DND-41 (cell line): Measurements from ENCODE around the gene CALY.

Experiments
- ATAC-seq: fragments of 200-7000 bp; cut with Tn5 transposase; 3 replicates; pipeline ENCODE4 v1.9.1; 2021; ENCODE audit warnings: low read depth; ENCODE audit not compliant: insufficient read depth
- DNase-seq: peaks from one replicate; pipeline ENCODE4 v3.0.0-alpha.2; 2020
- H2AFZ ChIP-seq: 2 replicates; pipeline ENCODE4 v1.6.0; 2012; ENCODE audit warnings: low read depth, low read length
- H3K27ac ChIP-seq: 2 replicates; pipeline ENCODE4 v1.5.1; 2012; ENCODE audit warnings: low read length, inconsistent platforms
- H3K27me3 ChIP-seq: fragments of 200-600 bp; sonication (generic); 2 replicates; pipeline ENCODE4 v1.6.0; 2012; ENCODE audit warnings: low read length, mild to moderate bottlenecking, inconsistent platforms; ENCODE audit not compliant: insufficient read depth, poor library complexity
- H3K36me3 ChIP-seq: 2 replicates; pipeline ENCODE4 v1.5.1; 2012; ENCODE audit warnings: low read length, inconsistent platforms; ENCODE audit not compliant: insufficient read depth
- H3K4me1 ChIP-seq: 2 replicates; pipeline ENCODE4 v1.5.1; 2012; ENCODE audit warnings: mild to moderate bottlenecking, low read length; ENCODE audit not compliant: insufficient read depth
- H3K4me2 ChIP-seq: 2 replicates; pipeline ENCODE4 v1.6.0; 2012; ENCODE audit warnings: mild to moderate bottlenecking, moderate library complexity, low read length, inconsistent platforms; ENCODE audit not compliant: insufficient read depth
- H3K4me3 ChIP-seq, 2 experiments: fragments of 200-600 bp in 1 of 2; shearing (Covaris generic) in 1 of 2; 2 replicates each; pipeline ENCODE4 v1.5.1; 2012 to 2016; ENCODE audit warnings: inconsistent platforms in 2 of 2, low read length in 2 of 2, mild to moderate bottlenecking in 2 of 2, low read depth in 1 of 2, moderate library complexity in 1 of 2
- H3K79me2 ChIP-seq: 2 replicates; pipeline ENCODE4 v1.6.0; 2012; ENCODE audit warnings: low read length, inconsistent platforms; ENCODE audit not compliant: insufficient read depth
- H3K9ac ChIP-seq: 2 replicates; pipeline ENCODE4 v1.6.0; 2012; ENCODE audit warnings: low read depth, mild to moderate bottlenecking, inconsistent platforms, low read length, moderate library complexity
- H3K9me3 ChIP-seq: 2 replicates; pipeline ENCODE4 v1.5.1; 2012; ENCODE audit warnings: low read length, moderate library complexity, mild to moderate bottlenecking, inconsistent platforms; ENCODE audit not compliant: insufficient read depth, severe bottlenecking
- H4K20me1 ChIP-seq: 2 replicates; pipeline ENCODE4 v1.6.0; 2012; ENCODE audit warnings: low read length; ENCODE audit not compliant: insufficient read depth
- CTCF ChIP-seq: IDR thresholded peaks from 2 replicates; pipeline ENCODE4 v1.5.1; 2012; ENCODE audit warnings: borderline replicate concordance, low read length, moderate library complexity, mild to moderate bottlenecking; ENCODE audit not compliant: poor library complexity, severe bottlenecking; ENCODE audit errors: extremely low read depth
- EZH2 ChIP-seq: IDR thresholded peaks from 3 replicates; pipeline ENCODE4 v1.6.1; 2012; ENCODE audit warnings: borderline replicate concordance, low read depth, mild to moderate bottlenecking, moderate library complexity, low read length, inconsistent platforms; ENCODE audit not compliant: severe bottlenecking

The CALY gene

DNA sequence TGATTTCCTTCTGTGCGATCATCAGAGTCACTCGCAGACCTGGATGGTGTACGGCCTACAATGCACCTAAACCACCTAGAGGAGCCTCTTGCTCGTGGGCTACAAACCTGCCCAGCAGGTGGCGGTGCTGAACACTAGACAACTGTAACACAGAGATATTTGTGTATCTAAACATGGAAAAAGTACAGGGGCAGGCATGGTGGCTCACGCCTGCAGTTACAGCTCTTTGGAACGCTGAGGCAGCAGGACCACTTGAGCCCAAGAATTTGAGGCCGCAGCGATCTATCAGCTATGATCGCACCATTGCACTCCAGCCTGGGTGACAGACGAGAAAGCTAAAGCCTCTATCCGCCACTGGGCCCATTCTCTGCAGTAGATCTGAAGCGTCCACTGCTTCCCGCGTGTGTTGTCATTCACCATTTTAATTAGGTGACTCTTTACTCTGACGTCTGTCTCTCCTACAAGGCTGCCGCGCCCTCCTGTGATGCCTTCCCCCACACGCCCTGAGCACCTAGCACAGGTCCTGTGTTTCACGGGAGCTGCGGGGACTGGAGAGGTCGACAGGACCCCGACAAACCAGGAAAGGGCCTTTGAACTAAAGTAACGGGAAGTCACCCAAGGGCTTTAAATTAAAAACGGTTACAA, 28.8 kb downstream of the CALY start:
- peak overlapping the region; percentile 97 for H3K9ac ChIP-seq
- peak; percentile 76 for DNase-seq
- peak overlapping the region; percentile 97 for H3K4me2 ChIP-seq
- H3K27me3 ChIP-seq, result no peaks in the 10 kb centered on the region
- H3K9me3 ChIP-seq, result no peaks in the 10 kb centered on the region
- H3K36me3 ChIP-seq, result peaks cover 41% of the 10 kb centered on the region
- H3K79me2 ChIP-seq, result peaks cover 59% of the 10 kb centered on the region
- H2AFZ ChIP-seq, result peak overlapping the region; percentile 97
- ATAC-seq, result peak; percentile 54
- H3K4me1 ChIP-seq, result peaks cover 31% of the 10 kb centered on the region
- H4K20me1 ChIP-seq, result peaks cover 64% of the 10 kb centered on the region
- peak; percentile 83 for TF ChIP-seq CTCF
- no peak for TF ChIP-seq EZH2
- H3K27ac ChIP-seq, result peak overlapping the region; percentile 98
- peak overlapping the region; percentile 91 to 97 for H3K4me3 ChIP-seq

- ATAC-seq, result no peak
- H3K4me2 ChIP-seq, result peak overlapping the region; percentile 97
- TF ChIP-seq EZH2 (no peak), CTCF (no peak)
- peak overlapping the region; percentile 97 for H3K9ac ChIP-seq
- peak overlapping the region; percentile 98; the same call in 1 of the 2 replicates for H3K27ac ChIP-seq
- no peak overlapping the region for H2AFZ ChIP-seq
- H3K27me3 ChIP-seq, result no peaks in the 10 kb centered on the region
- H3K36me3 ChIP-seq, result peaks cover 40% of the 10 kb centered on the region
- no peaks in the 10 kb centered on the region for H3K9me3 ChIP-seq
- peaks cover 73% of the 10 kb centered on the region for H4K20me1 ChIP-seq
- no peak for DNase-seq
- peaks cover 31% of the 10 kb centered on the region for H3K4me1 ChIP-seq
- H3K4me3 ChIP-seq, result peak overlapping the region in 1 of 2 experiments; percentile 91; a peak in 2 of 4 replicates
- H3K79me2 ChIP-seq, result peaks cover 65% of the 10 kb centered on the region
Measured at GRCh38 chr10:133306941-133307379, 29.7 kb downstream of the CALY start.

GRCh38 chr10:133306097-133306476, 30.6 kb downstream of the CALY start:
- peaks cover 34% of the 10 kb centered on the region for H3K36me3 ChIP-seq
- no peak overlapping the region for H3K27ac ChIP-seq
- ATAC-seq (no peak), DNase-seq (no peak)
- H2AFZ ChIP-seq, result no peak overlapping the region
- peaks cover 65% of the 10 kb centered on the region for H3K79me2 ChIP-seq
- no peak overlapping the region for H3K4me2 ChIP-seq
- no peak overlapping the region for H3K9ac ChIP-seq
- no peaks in the 10 kb centered on the region for H3K27me3 ChIP-seq
- TF ChIP-seq EZH2, result no peak
- TF ChIP-seq CTCF, result no peak
- H3K9me3 ChIP-seq, result no peaks in the 10 kb centered on the region
- H3K4me3 ChIP-seq, result no peak overlapping the region
- H3K4me1 ChIP-seq, result peaks cover 31% of the 10 kb centered on the region
- peaks cover 73% of the 10 kb centered on the region for H4K20me1 ChIP-seq

DNA sequence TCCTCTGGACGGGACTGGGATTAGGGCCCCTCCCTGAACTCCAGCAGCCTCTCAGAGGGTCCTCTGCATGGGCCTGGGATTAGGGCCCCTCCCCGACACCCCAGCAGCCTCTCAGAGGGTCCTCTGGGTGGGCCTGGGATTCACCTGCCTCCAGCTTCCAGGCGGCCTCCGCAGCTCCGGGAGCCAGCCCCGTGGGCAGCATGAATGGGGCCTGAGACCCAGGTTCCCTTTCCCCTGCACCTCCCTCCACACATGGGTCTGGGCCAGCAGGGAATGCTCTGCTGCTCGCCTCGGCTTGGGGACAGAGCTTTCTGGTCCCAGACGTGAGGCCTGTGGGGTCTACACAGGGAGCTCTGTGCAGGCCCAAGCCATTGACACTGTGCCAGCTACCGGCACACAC, 33.5 kb downstream of the CALY start:
- H3K27me3 ChIP-seq, result no peaks in the 10 kb centered on the region
- H3K79me2 ChIP-seq, result peaks cover 56% of the 10 kb centered on the region
- no peak overlapping the region for H3K4me2 ChIP-seq
- H3K4me3 ChIP-seq, result no peak overlapping the region
- no peak overlapping the region for H3K27ac ChIP-seq
- no peak overlapping the region for H3K9ac ChIP-seq
- TF ChIP-seq CTCF (no peak), EZH2 (no peak)
- peaks cover 20% of the 10 kb centered on the region for H3K4me1 ChIP-seq
- no peak for DNase-seq
- H3K9me3 ChIP-seq, result no peaks in the 10 kb centered on the region
- peaks cover 41% of the 10 kb centered on the region for H3K36me3 ChIP-seq
- H4K20me1 ChIP-seq, result peaks cover 53% of the 10 kb centered on the region
- ATAC-seq, result no peak
- no peak overlapping the region for H2AFZ ChIP-seq
